A673 (cell line): ENCODE results near the gene SERP2. TPM values are rescaled to one million over a fixed set of nuclear protein-coding genes. Genes with fewer than 3 reads are reported as not detected.

Source experiments
- BruUV-seq: library from RNA; stranded (reverse); fragments of 400-500 nt; replicated peaks from 2 replicates; lab custom pipeline; 2021; lab: Mats Ljungman, UMichigan
- CTCF ChIA-PET: fragments of 300-600 bp; sonication (Branson Sonifier 250); formaldehyde crosslinking; loops from one replicate; lab custom pipeline; 2022; ENCODE audit warnings: antibody characterized with exemption; lab: Charles Lee
- POLR2A ChIA-PET: fragments of 300-600 bp; sonication (Branson Sonifier 250); formaldehyde crosslinking; loops from one replicate; lab custom pipeline; 2022; ENCODE audit warnings: antibody characterized with exemption; ENCODE audit not compliant: low non-redundant PET; lab: Charles Lee
- DNase-seq: peaks from one replicate; pipeline ENCODE4 v3.0.0-alpha.2; 2015; ENCODE audit warnings: low spot score
- H3K27ac ChIP-seq: fragments of 200-600 bp; sonication (generic); 2 replicates; pipeline ENCODE4 v1.5.1; 2016; ENCODE audit warnings: mixed run types, low read depth, mild to moderate bottlenecking, mixed read lengths, antibody characterized with exemption, low read length; ENCODE audit not compliant: poor library complexity, severe bottlenecking
- H3K27me3 ChIP-seq: fragments of 200-600 bp; sonication (generic); replicated peaks from 2 replicates; pipeline ENCODE4 v1.6.1; 2017; ENCODE audit warnings: mixed run types, low read depth, mild to moderate bottlenecking, mixed read lengths, antibody characterized with exemption, low read length; ENCODE audit not compliant: insufficient read depth, poor library complexity
- H3K36me3 ChIP-seq: fragments of 200-600 bp; sonication (generic); 2 replicates; pipeline ENCODE4 v1.6.1; 2016; ENCODE audit warnings: mixed run types, mild to moderate bottlenecking, mixed read lengths, antibody characterized with exemption, low read length; ENCODE audit not compliant: insufficient read depth, poor library complexity, severe bottlenecking
- H3K4me1 ChIP-seq: fragments of 200-600 bp; sonication (generic); 2 replicates; pipeline ENCODE4 v1.6.1; 2017; ENCODE audit warnings: mixed run types, mild to moderate bottlenecking, mixed read lengths, antibody characterized with exemption, low read length; ENCODE audit not compliant: insufficient read depth, poor library complexity, severe bottlenecking
- H3K4me3 ChIP-seq: fragments of 200-600 bp; sonication (generic); 2 replicates; pipeline ENCODE4 v1.5.1; 2016; ENCODE audit warnings: low read depth, mixed run types, mild to moderate bottlenecking, mixed read lengths, low read length; ENCODE audit not compliant: poor library complexity, severe bottlenecking
- H3K9me3 ChIP-seq: fragments of 200-600 bp; sonication (generic); 2 replicates; pipeline ENCODE4 v1.6.1; 2016; ENCODE audit warnings: mixed run types, low read depth, mild to moderate bottlenecking, mixed read lengths, antibody characterized with exemption, low read length; ENCODE audit not compliant: poor library complexity, severe bottlenecking
- CTCF ChIP-seq: fragments of 300-800, 200-600 bp; sonication (generic); conservative IDR thresholded peaks from 2 replicates; pipeline ENCODE4 v1.5.1; 2017; ENCODE audit warnings: low read depth, mild to moderate bottlenecking, antibody characterized with exemption, low read length, moderate library complexity, mixed read lengths
- EZH2 ChIP-seq: fragments of 200-600 bp; sonication (generic); IDR thresholded peaks from 2 replicates; pipeline ENCODE4 v1.6.1; 2017; ENCODE audit warnings: borderline replicate concordance, low read depth, mild to moderate bottlenecking, mixed read lengths, antibody characterized with exemption, low read length; ENCODE audit not compliant: poor library complexity, severe bottlenecking
- intact Hi-C: fragments of 100-400 bp; cut with micrococcal nuclease; formaldehyde crosslinking; loops from one replicate; pipeline ENCODE4 v1.10.0; 2022; ENCODE audit not compliant: unreplicated experiment
- total RNA-seq: library from RNA; stranded (reverse); gene quantifications from 2 replicates; pipeline ENCODE4 v1.2.3, GENCODE V29; 2021

Gene SERP2
- total RNA-seq, 1 experiment from 2014 or later, result 0.69 TPM

- POLR2A ChIA-PET, result no interaction called here
- TF ChIP-seq EZH2, result no peak
- TF ChIP-seq CTCF, result no peak
- Histone ChIP-seq H3K27me3 (no peaks in the 10 kb centered on the region), H3K9me3 (no peaks in the 10 kb centered on the region), H3K36me3 (no peaks in the 10 kb centered on the region), H3K4me3 (no peak overlapping the region), H3K27ac (no peak overlapping the region), H3K4me1 (no peaks in the 10 kb centered on the region)
- no TSS peak for BruUV-seq
- intact Hi-C loops, result no loop called here
- CTCF ChIA-PET, result no interaction called here
- no peak for DNase-seq
These were observed 9.8 kb upstream of the SERP2 start for GRCh38 chr13:44363631-44364344.

GRCh38 chr13:44364345-44365000 is 9.2 kb upstream of the SERP2 start:
- no peak for DNase-seq
- Histone ChIP-seq H3K36me3 (no peaks in the 10 kb centered on the region), H3K9me3 (no peaks in the 10 kb centered on the region), H3K27ac (no peak overlapping the region), H3K27me3 (no peaks in the 10 kb centered on the region), H3K4me3 (no peak overlapping the region), H3K4me1 (no peaks in the 10 kb centered on the region)
- ChIA-PET CTCF (no interaction called here), POLR2A (no interaction called here)
- intact Hi-C loops, result no loop called here
- TF ChIP-seq EZH2, result no peak
- TF ChIP-seq CTCF, result no peak
- BruUV-seq, result no TSS peak

- Histone ChIP-seq H3K4me1 (no peaks in the 10 kb centered on the region), H3K36me3 (no peaks in the 10 kb centered on the region), H3K27ac (no peak overlapping the region), H3K4me3 (no peak overlapping the region), H3K27me3 (no peaks in the 10 kb centered on the region), H3K9me3 (no peaks in the 10 kb centered on the region)
- ChIA-PET POLR2A (no interaction called here), CTCF (no interaction called here)
- TF ChIP-seq CTCF (no peak), EZH2 (no peak)
- no peak for DNase-seq
- no TSS peak for BruUV-seq
- intact Hi-C loops, result no loop called here
These were observed 8.6 kb upstream of the SERP2 start for GRCh38 chr13:44365008-44365407.
